HG03103 (cell line): Measurements from ENCODE around the gene SLC22A23.

Experiments
- ATAC-seq: cut with Tn5 transposase; IDR thresholded peaks from one replicate; pipeline ENCODE4 v1.9.1; 2021; ENCODE audit warnings: low read depth; ENCODE audit not compliant: unreplicated experiment

The SLC22A23 gene

GRCh38 chr6:3456898-3457709, at the start of gene SLC22A23:
Gene SLC22A23 (minus strand): TSS chr6:3457050. CDS start chr6:3456559, 491 bp downstream.
- ATAC-seq = no peak

- no peak for ATAC-seq
These were observed 49.4 kb upstream of the SLC22A23 start for GRCh38 chr6:3506200-3506599.

- ATAC-seq = no peak
These were observed 48.3 kb upstream of the SLC22A23 start for GRCh38 chr6:3504938-3505805.

GRCh38 chr6:3504354-3504753, 47.5 kb upstream of the SLC22A23 start:
- ATAC-seq = no peak

GRCh38 chr6:3501826-3502500, 45.1 kb upstream of the SLC22A23 start:
- ATAC-seq = no peak

GRCh38 chr6:3500262-3501014, 43.6 kb upstream of the SLC22A23 start:
- no peak for ATAC-seq

GRCh38 chr6:3499603-3500002, 42.8 kb upstream of the SLC22A23 start:
- ATAC-seq = no peak

GRCh38 chr6:3496395-3496794, 39.5 kb upstream of the SLC22A23 start:
- no peak for ATAC-seq

GRCh38 chr6:3494391-3495100, 37.7 kb upstream of the SLC22A23 start:
- ATAC-seq = no peak

- no peak for ATAC-seq
These were observed 33.8 kb upstream of the SLC22A23 start for GRCh38 chr6:3490625-3490980.

GRCh38 chr6:3489961-3490624, 33.2 kb upstream of the SLC22A23 start:
- no peak for ATAC-seq

- no peak for ATAC-seq
These were observed 32.3 kb upstream of the SLC22A23 start for GRCh38 chr6:3489027-3489757.

- ATAC-seq = no peak
These were observed 28.1 kb upstream of the SLC22A23 start for GRCh38 chr6:3484946-3485345.

- no peak for ATAC-seq
These were observed 27.3 kb upstream of the SLC22A23 start for GRCh38 chr6:3484192-3484591.

- no peak for ATAC-seq
These were observed 26.8 kb upstream of the SLC22A23 start for GRCh38 chr6:3483675-3484074.

- no peak for ATAC-seq
These were observed 26.0 kb upstream of the SLC22A23 start for GRCh38 chr6:3482869-3483268.

- no peak for ATAC-seq
These were observed 24.8 kb upstream of the SLC22A23 start for GRCh38 chr6:3481640-3482039.

- no peak for ATAC-seq
These were observed 23.2 kb upstream of the SLC22A23 start for GRCh38 chr6:3480009-3480408.

GRCh38 chr6:3473773-3474172, 16.9 kb upstream of the SLC22A23 start:
- ATAC-seq = no peak
